Skeletal muscle tissue (tissue), 5 donors: ENCODE measurements around the gene PYGO2. TPM values are rescaled to one million over a fixed set of nuclear protein-coding genes. Genes with fewer than 3 reads are reported as not detected.
"Not testable (repeated sequence)": the region's sequence is repeated elsewhere in the genome, so short reads cannot be mapped to it uniquely, and the experiment has no call there.

ENCODE experiments used
- H3K27ac ChIP-seq: one replicate; pipeline ENCODE4 v1.7.0; 2013; ENCODE audit warnings: mild to moderate bottlenecking, low read depth, low read length, inconsistent platforms
- H3K27me3 ChIP-seq, 3 donors: one replicate each; pipeline ENCODE4 v1.7.0; 2013; ENCODE audit warnings: low read length in 3 of 3; ENCODE audit not compliant: control insufficient read depth in 3 of 3, insufficient read depth in 3 of 3
- H3K36me3 ChIP-seq, 3 donors: one replicate each; pipeline ENCODE4 v1.7.0; 2013; ENCODE audit warnings: low read length in 3 of 3; ENCODE audit not compliant: control insufficient read depth in 3 of 3, insufficient read depth in 3 of 3
- H3K4me1 ChIP-seq, 3 donors: one replicate each; pipeline ENCODE4 v1.7.0; 2013; ENCODE audit warnings: low read length in 3 of 3, mild to moderate bottlenecking in 3 of 3; ENCODE audit not compliant: control insufficient read depth in 3 of 3, insufficient read depth in 3 of 3
- H3K4me3 ChIP-seq, 3 donors: one replicate each; pipeline ENCODE4 v1.7.0; 2013; ENCODE audit warnings: low read length in 3 of 3
- H3K9ac ChIP-seq, 3 donors: one replicate each; pipeline ENCODE4 v1.7.0; 2013; ENCODE audit warnings: low read length in 3 of 3, mild to moderate bottlenecking in 3 of 3, moderate library complexity in 2 of 3, low read depth in 1 of 3
- H3K9me3 ChIP-seq, 3 donors: one replicate each; pipeline ENCODE4 v1.7.0; 2013; ENCODE audit warnings: low read length in 3 of 3; ENCODE audit not compliant: control insufficient read depth in 3 of 3
- small RNA-seq: library from RNA; depleted of rRNA; stranded (forward); fragments of <200 nt; gene quantifications from one replicate; pipeline ENCODE3, GENCODE V24; 2014
- total RNA-seq: library from RNA; depleted of rRNA; stranded (reverse); fragments of >200 nt; gene quantifications from one replicate; pipeline ENCODE4 v1.2.3, GENCODE V29; 2014
- donor health status: Osteomylitis.

The PYGO2 gene
- total RNA-seq, 1 donor from 2014 or later, result 16.2 TPM

DNA sequence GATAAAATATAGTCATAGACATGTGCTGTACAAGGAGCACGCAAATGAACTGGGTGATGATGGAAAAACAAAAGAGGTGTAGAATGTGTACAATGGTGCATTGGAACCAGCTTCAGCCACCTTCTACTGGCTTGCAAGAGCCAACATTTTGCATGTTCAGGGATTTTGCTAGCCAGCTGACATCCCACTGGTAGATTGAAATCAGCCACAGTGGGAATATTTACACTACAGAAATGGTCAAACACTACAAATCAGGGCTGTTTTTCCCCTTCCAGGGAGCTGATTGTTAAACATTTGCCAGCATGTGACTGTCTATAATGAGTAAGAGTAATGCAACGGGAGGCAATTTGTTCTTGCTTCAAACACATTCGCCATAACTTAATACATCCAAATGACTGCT lies 48.3 kb downstream of the PYGO2 start:
- no peaks in the 10 kb centered on the region for H3K27me3 ChIP-seq
- no peak overlapping the region for H3K4me3 ChIP-seq
- H3K27ac ChIP-seq, result no peak overlapping the region
- no peak overlapping the region for H3K9ac ChIP-seq
- H3K9me3 ChIP-seq, result no peaks in the 10 kb centered on the region
- H3K36me3 ChIP-seq, result no peaks in the 10 kb centered on the region
- H3K4me1 ChIP-seq, result peaks cover 3 to 20% (median 16%) of the 10 kb centered on the region in 3 donors

DNA sequence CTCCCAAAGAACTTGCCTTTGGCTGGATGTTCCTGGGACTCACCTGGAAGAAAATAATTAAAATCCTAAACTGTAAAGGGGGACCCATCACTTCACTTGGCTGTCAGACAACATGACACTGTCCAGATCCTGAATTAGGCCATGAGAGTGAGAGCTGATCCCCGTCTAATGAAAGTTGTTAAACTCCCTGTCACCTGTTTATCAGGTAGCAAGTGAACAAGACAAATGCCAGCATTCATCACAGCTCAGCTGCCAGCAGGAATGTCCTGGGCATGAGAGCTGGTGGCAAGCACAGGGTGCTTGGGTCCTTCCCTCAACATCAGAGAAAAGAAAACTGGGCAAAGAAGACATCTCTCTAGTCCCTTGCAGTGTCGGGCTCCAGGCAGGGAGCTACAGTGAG lies 48.8 kb downstream of the PYGO2 start:
- H3K27me3 ChIP-seq, result no peaks in the 10 kb centered on the region
- H3K27ac ChIP-seq, result no peak overlapping the region
- H3K9ac ChIP-seq, result no peak overlapping the region
- no peaks in the 10 kb centered on the region for H3K36me3 ChIP-seq
- no peaks in the 10 kb centered on the region for H3K9me3 ChIP-seq
- no peak overlapping the region for H3K4me3 ChIP-seq
- H3K4me1 ChIP-seq, result peaks cover 3 to 20% (median 16%) of the 10 kb centered on the region in 3 donors

DNA sequence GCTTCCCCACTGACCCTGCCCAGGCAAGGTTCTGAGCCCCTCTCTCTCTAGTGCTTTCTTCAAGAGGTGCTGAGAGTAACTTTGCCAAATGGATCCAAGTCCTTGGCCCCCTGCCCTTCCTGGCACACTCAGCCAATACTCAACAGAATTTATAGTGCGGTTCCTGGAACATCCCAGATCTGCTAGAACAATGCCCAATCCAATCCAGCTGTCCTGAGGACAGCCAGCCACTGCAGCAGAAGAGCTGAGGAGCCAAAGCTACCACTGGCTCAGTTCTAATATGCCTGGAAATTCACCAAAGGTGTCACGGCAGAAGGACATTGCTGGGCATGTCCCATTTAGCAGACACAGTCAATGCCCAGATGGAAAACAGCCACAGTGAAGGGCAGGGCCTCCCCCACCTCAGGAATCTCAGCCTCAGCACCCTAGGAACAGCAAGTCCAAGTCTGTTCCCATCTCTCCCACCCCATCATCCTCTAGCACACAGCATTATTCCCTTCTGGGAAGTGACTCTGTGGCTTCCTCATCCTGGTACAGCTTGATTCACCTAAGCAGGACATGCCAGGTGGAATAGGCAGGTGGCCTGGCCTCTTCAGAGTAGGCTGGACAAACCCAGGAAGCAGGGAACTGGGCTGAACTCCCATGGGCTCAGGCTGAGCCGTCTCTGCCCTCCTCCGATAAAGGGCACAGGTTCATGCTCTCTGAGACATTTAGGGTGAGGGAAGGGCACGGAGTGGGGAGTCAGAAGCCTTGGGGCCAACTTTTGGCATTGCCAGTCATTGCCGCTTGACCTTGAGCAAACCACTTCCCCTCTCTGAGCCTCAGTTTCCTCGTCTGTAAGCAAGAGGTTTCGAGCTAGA lies 49.7 kb downstream of the PYGO2 start:
- Histone ChIP-seq H3K27ac (no peak overlapping the region), H3K4me3 (no peak overlapping the region), H3K4me1 (peaks cover 3 to 20% (median 16%) of the 10 kb centered on the region in 3 donors), H3K36me3 (no peaks in the 10 kb centered on the region), H3K9ac (no peak overlapping the region), H3K27me3 (no peaks in the 10 kb centered on the region), H3K9me3 (no peaks in the 10 kb centered on the region)

DNA sequence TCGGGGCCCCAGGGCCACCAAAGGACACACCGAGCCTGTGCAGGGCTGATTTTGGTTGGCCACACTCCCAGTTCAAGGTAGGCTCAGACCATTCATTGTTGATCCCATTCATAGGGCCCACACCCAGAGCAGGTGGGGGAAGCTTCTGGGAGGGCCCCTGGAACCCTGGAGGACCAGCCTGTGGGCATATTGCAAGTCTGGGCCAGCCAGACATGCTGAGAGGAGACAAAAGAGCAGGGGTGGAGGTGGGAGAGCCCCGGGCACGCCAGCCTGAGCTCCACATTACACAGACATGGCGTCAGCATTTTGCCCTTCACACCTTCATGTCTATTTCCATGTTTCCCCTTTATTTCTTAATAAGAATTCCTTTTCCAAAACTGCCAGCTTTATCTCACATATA lies 50.7 kb downstream of the PYGO2 start:
- no peaks in the 10 kb centered on the region for H3K27me3 ChIP-seq
- no peak overlapping the region for H3K4me3 ChIP-seq
- no peak overlapping the region for H3K9ac ChIP-seq
- no peaks in the 10 kb centered on the region for H3K9me3 ChIP-seq
- H3K27ac ChIP-seq, result no peak overlapping the region
- no peaks in the 10 kb centered on the region for H3K36me3 ChIP-seq
- H3K4me1 ChIP-seq, result peaks cover 3 to 20% (median 16%) of the 10 kb centered on the region in 3 donors

DNA sequence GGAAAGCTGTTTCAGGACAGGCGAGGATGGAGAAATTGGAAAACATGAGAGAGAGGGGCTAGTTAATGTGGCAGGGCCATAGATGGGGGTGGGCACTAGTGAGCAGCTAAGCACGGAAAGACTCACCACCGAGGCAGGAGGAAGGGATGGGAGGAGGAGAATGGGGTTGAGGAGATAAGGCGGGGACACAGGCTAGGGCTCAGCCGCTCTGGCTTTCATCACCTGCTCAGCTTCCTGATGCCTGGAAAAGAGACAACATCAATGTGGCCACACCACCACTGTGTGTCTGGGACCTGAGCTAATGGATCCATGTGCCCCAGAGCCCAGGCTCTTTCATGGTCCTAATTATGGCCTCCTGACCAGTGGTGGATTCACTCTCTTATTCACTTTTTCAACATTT lies 52.6 kb downstream of the PYGO2 start:
- H3K36me3 ChIP-seq, result no peaks in the 10 kb centered on the region
- no peak overlapping the region for H3K27ac ChIP-seq
- H3K4me1 ChIP-seq, result peaks cover 3 to 20% (median 14%) of the 10 kb centered on the region in 3 donors
- H3K27me3 ChIP-seq, result no peaks in the 10 kb centered on the region
- H3K9ac ChIP-seq, result no peak overlapping the region
- no peaks in the 10 kb centered on the region for H3K9me3 ChIP-seq
- H3K4me3 ChIP-seq, result no peak overlapping the region

DNA sequence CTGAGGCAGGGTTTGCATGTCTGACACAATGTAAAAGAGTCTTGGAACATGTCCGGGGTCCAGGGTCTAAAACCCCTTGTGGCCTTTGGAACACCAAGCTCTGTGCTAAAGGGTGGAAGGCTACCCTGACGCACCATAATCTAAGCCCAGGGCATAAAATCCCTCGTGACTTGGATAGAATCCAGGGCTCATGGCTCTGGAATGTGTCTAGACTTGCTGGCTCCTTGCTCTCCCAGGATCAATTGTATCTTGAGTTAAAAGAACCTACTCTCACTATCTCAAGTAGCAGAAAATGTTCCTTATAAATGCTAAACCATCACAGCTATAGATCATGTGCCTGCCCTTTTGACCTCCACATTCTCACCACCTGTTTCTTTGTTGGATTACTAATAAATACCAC lies 53.5 kb downstream of the PYGO2 start:
- not testable (repeated sequence) for H3K9ac ChIP-seq, H3K27me3 ChIP-seq, H3K36me3 ChIP-seq, H3K4me3 ChIP-seq, H3K9me3 ChIP-seq, H3K27ac ChIP-seq
- H3K4me1 ChIP-seq, result peaks cover 3 to 14% (median 11%) of the 10 kb centered on the region in 3 donors

Small RNA genes within 50 kb of the gene (small RNA-seq; reads per million reads assigned to genes)
- gene MIR4258 (not detected), gene RF00017 (not detected)

Other genes starting within 250 kb of the PYGO2 start
- gene KCNN3, start 91.5 kb downstream of the PYGO2 start, total RNA-seq, result 3.7 TPM
- 12.5 TPM for gene PMVK, start 25.1 kb downstream of the PYGO2 start, total RNA-seq
- gene PBXIP1, start 5.7 kb downstream of the PYGO2 start, total RNA-seq, result 190 TPM
- 36.0 TPM for gene SHC1, start 9.0 kb upstream of the PYGO2 start, total RNA-seq
- gene CKS1B, start 12.9 kb upstream of the PYGO2 start, total RNA-seq, result 31.8 TPM
- gene FLAD1, start 21.6 kb upstream of the PYGO2 start, total RNA-seq, result 16.2 TPM
- not detected for gene LENEP, start 31.8 kb upstream of the PYGO2 start, total RNA-seq
- 7.8 TPM for gene ZBTB7B, start 41.0 kb upstream of the PYGO2 start, total RNA-seq
- not detected for gene DCST2, start 72.0 kb upstream of the PYGO2 start, total RNA-seq
- gene DCST1, start 72.0 kb upstream of the PYGO2 start, total RNA-seq, result not detected
- gene ADAM15, start 89.5 kb upstream of the PYGO2 start, total RNA-seq, result 33.9 TPM
- 3.7 TPM for gene EFNA4, start 102.0 kb upstream of the PYGO2 start, total RNA-seq
- gene EFNA3, start 117.1 kb upstream of the PYGO2 start, total RNA-seq, result 0.52 TPM
- 13.0 TPM for gene EFNA1, start 166.1 kb upstream of the PYGO2 start, total RNA-seq
- 19.8 TPM for gene SLC50A1, start 174.1 kb upstream of the PYGO2 start, total RNA-seq
- gene DPM3, start 178.7 kb upstream of the PYGO2 start, total RNA-seq, result 13.6 TPM
- gene KRTCAP2, start 211.5 kb upstream of the PYGO2 start, total RNA-seq, result 104 TPM
- under 0.01 TPM for gene TRIM46, start 212.1 kb upstream of the PYGO2 start, total RNA-seq
- 40.2 TPM for gene THBS3, start 246.1 kb upstream of the PYGO2 start, total RNA-seq
- 16.2 TPM for gene MTX1, start 246.9 kb upstream of the PYGO2 start, total RNA-seq